HepG2 (cell line): ENCODE results near the gene KRT3. TPM values are rescaled to one million over a fixed set of nuclear protein-coding genes. Genes with fewer than 3 reads are reported as not detected.

Experiments used
- ATAD3A ChIP-seq: sonication (generic); formaldehyde crosslinking; IDR thresholded peaks from 2 replicates; pipeline ENCODE4 v1.4.0; 2020; ENCODE audit warnings: missing genetic modification reagents
- ATF2 ChIP-seq: sonication (generic); formaldehyde crosslinking; IDR thresholded peaks from 2 replicates; pipeline ENCODE4 v1.4.0; 2020; ENCODE audit warnings: missing genetic modification reagents
- CHCHD3 ChIP-seq: sonication (generic); formaldehyde crosslinking; IDR thresholded peaks from 2 replicates; pipeline ENCODE4 v1.8.0; 2022; ENCODE audit warnings: mild to moderate bottlenecking, missing genetic modification reagents, moderate library complexity
- FOXM1 ChIP-seq: sonication (generic); formaldehyde crosslinking; IDR thresholded peaks from 2 replicates; pipeline ENCODE4 v1.5.0; 2020; ENCODE audit warnings: missing genetic modification reagents
- HIVEP1 ChIP-seq: sonication (generic); formaldehyde crosslinking; IDR thresholded peaks from 2 replicates; pipeline ENCODE4 v1.4.0; 2020; ENCODE audit warnings: mild to moderate bottlenecking, missing genetic modification reagents
- MAZ ChIP-seq, 2 experiments: sonication (generic) in 1 of 2; formaldehyde crosslinking in 1 of 2; IDR thresholded peaks; 2 replicates each; pipeline versions ENCODE4 v1.5.0 to v1.6.1; 2012 to 2020; ENCODE audit warnings: low read depth in 2 of 2, mild to moderate bottlenecking in 2 of 2, borderline replicate concordance in 1 of 2, improper control_type of control experiment in 1 of 2, low read length in 1 of 2, missing genetic modification reagents in 1 of 2, moderate library complexity in 1 of 2
- MED13 ChIP-seq: sonication (generic); formaldehyde crosslinking; IDR thresholded peaks from 2 replicates; pipeline ENCODE4 v1.5.0; 2020; ENCODE audit warnings: missing genetic modification reagents
- MIER3 ChIP-seq: IDR thresholded peaks from 2 replicates; pipeline ENCODE4 v1.6.1; 2016; ENCODE audit warnings: missing compliant biosample characterization, borderline replicate concordance
- MLLT10 ChIP-seq: sonication (generic); formaldehyde crosslinking; IDR thresholded peaks from 2 replicates; pipeline ENCODE4 v1.4.0; 2020; ENCODE audit warnings: missing genetic modification reagents
- MXD1 ChIP-seq: sonication (generic); formaldehyde crosslinking; IDR thresholded peaks from 2 replicates; pipeline ENCODE4 v1.4.0; 2020; ENCODE audit warnings: mild to moderate bottlenecking, missing genetic modification reagents
- NFKB2 ChIP-seq: sonication (generic); formaldehyde crosslinking; IDR thresholded peaks from 2 replicates; pipeline ENCODE4 v1.4.0; 2020; ENCODE audit warnings: missing genetic modification reagents, borderline replicate concordance
- NR2F6 ChIP-seq, 2 experiments: IDR thresholded peaks; 2 replicates each; pipeline ENCODE4 v1.6.1; 2016; ENCODE audit warnings: antibody characterized with exemption in 1 of 2, mild to moderate bottlenecking in 1 of 2
- SP140L ChIP-seq: sonication (generic); formaldehyde crosslinking; IDR thresholded peaks from 2 replicates; pipeline ENCODE4 v1.4.0; 2020; ENCODE audit warnings: missing genetic modification reagents, borderline replicate concordance
- ZEB1 ChIP-seq: IDR thresholded peaks from 2 replicates; pipeline ENCODE4 v1.6.1; 2012; ENCODE audit warnings: mild to moderate bottlenecking, low read depth, inconsistent platforms; ENCODE audit not compliant: insufficient replicate concordance
- ZNF12 ChIP-seq: sonication (generic); formaldehyde crosslinking; IDR thresholded peaks from 2 replicates; pipeline ENCODE4 v1.5.0; 2020; ENCODE audit warnings: missing genetic modification reagents
- ZNF205 ChIP-seq: IDR thresholded peaks from 2 replicates; pipeline ENCODE4 v1.6.1; 2018; ENCODE audit warnings: missing biosample characterization, missing genetic modification reagents
- ZNF225 ChIP-seq: sonication (generic); formaldehyde crosslinking; IDR thresholded peaks from 2 replicates; pipeline ENCODE4 v1.4.0; 2020; ENCODE audit warnings: mild to moderate bottlenecking, missing genetic modification reagents
- ZNF30 ChIP-seq: sonication (generic); formaldehyde crosslinking; IDR thresholded peaks from 2 replicates; pipeline ENCODE4 v1.5.0; 2020; ENCODE audit warnings: mild to moderate bottlenecking, missing genetic modification reagents
- ZNF354B ChIP-seq: sonication (generic); formaldehyde crosslinking; IDR thresholded peaks from 2 replicates; pipeline ENCODE4 v1.8.0; 2022; ENCODE audit warnings: mild to moderate bottlenecking, missing genetic modification reagents
- ZNF616 ChIP-seq: sonication (generic); formaldehyde crosslinking; IDR thresholded peaks from 2 replicates; pipeline ENCODE4 v1.5.0; 2020; ENCODE audit warnings: low read depth, mild to moderate bottlenecking, missing genetic modification reagents
- ZNF776 ChIP-seq: sonication (generic); formaldehyde crosslinking; IDR thresholded peaks from 2 replicates; pipeline ENCODE4 v1.4.0; 2020; ENCODE audit warnings: mild to moderate bottlenecking, missing genetic modification reagents
- ZNF816 ChIP-seq: sonication (generic); formaldehyde crosslinking; IDR thresholded peaks from 2 replicates; pipeline ENCODE4 v1.8.0; 2022; ENCODE audit warnings: missing genetic modification reagents, mild to moderate bottlenecking, borderline replicate concordance
- ZSCAN29 ChIP-seq: sonication (generic); formaldehyde crosslinking; conservative IDR thresholded peaks from 2 replicates; pipeline ENCODE4 v1.4.0; 2020; ENCODE audit warnings: mild to moderate bottlenecking, missing genetic modification reagents
- ZSCAN30 ChIP-seq: sonication (generic); formaldehyde crosslinking; IDR thresholded peaks from 2 replicates; pipeline ENCODE4 v1.5.0; 2020; ENCODE audit warnings: mild to moderate bottlenecking, missing genetic modification reagents
- polyA plus RNA-seq, 8 experiments: library from polyadenylated mRNA; depleted of rRNA in 3 of 8; stranded (reverse) in 7 of 8; unstranded in 1 of 8; fragments of >200 nt; fragmentation: Illumina TruSeq in 4 of 8; extraction: Trizol in 4 of 8; gene quantifications; 2 replicates each; pipeline versions ENCODE4 v1.2.1 to v1.2.3, GENCODE V29; 2011 to 2016; ENCODE audit warnings: low read depth in 4 of 8, missing spikeins in 1 of 8, mixed read lengths in 1 of 8; ENCODE audit not compliant: insufficient read depth in 1 of 8
- total RNA-seq, 5 experiments: library from RNA; depleted of rRNA; stranded (reverse); fragments of >200 nt; fragmentation: Illumina TruSeq; extraction: Trizol; gene quantifications; 2 replicates each; pipeline ENCODE4 v1.2.3, GENCODE V29; 2016; ENCODE audit warnings: low read depth in 1 of 5
- TF ChIP-seq, protein P1 (sequence below): sonication (generic); formaldehyde crosslinking; IDR thresholded peaks from 2 replicates; pipeline ENCODE4 v1.8.0; 2022; ENCODE audit warnings: mild to moderate bottlenecking, missing genetic modification reagents, borderline replicate concordance
- TF ChIP-seq, protein P2 (sequence below): sonication (generic); formaldehyde crosslinking; IDR thresholded peaks from 2 replicates; pipeline ENCODE4 v1.5.1; 2020; ENCODE audit warnings: missing genetic modification reagents, mild to moderate bottlenecking, borderline replicate concordance

The KRT3 gene
- total and polyA plus RNA-seq, 2 of the 13 experiments (the other 11 are each of a cell fraction or from before 2014, with no cell fraction given), result not detected

GRCh38 chr12:52741375-52742195, 54.3 kb downstream of the KRT3 start (continued):
- TF ChIP-seq, protein P1, sequence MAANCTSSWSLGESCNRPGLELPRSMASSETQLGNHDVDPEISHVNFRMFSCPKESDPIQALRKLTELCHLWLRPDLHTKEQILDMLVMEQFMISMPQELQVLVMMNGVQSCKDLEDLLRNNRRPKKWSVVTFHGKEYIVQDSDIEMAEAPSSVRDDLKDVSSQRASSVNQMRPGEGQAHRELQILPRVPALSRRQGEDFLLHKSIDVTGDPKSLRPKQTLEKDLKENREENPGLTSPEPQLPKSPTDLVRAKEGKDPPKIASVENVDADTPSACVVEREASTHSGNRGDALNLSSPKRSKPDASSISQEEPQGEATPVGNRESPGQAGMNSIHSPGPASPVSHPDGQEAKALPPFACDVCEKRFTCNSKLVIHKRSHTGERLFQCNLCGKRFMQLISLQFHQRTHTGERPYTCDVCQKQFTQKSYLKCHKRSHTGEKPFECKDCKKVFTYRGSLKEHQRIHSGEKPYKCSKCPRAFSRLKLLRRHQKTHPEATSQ (CRISPR knock-in tag), result no peak
- TF ChIP-seq ZSCAN30 (CRISPR knock-in tag) (0 out of 2 replicates have a peak, but pooled peaks have one; percentile 59), ZNF225 (CRISPR knock-in tag) (no peak), ZEB1 (no peak), ZNF354B (no peak), ZNF616 (CRISPR knock-in tag) (no peak), MLLT10 (CRISPR knock-in tag) (no peak), HIVEP1 (CRISPR knock-in tag) (no peak), ZNF12 (CRISPR knock-in tag) (no peak), ZSCAN29 (CRISPR knock-in tag) (no peak), NFKB2 (CRISPR knock-in tag) (no peak; the same call in 1 of the 2 replicates), ATAD3A (CRISPR knock-in tag) (no peak), ZNF816 (CRISPR knock-in tag) (no peak), ZNF30 (no peak), MAZ (IDR thresholded peaks at IDR 0.05; ENCODE audit: borderline replicate concordance, low read depth, low read length) (no peak), MAZ (CRISPR knock-in tag; IDR thresholded peaks at IDR 0.05; ENCODE audit: low read depth) (no peak), ATF2 (CRISPR knock-in tag) (peak; percentile 33; the same call in 1 of the 2 replicates), NR2F6 (IDR thresholded peaks at IDR 0.05) (no peak), NR2F6 (CRISPR knock-in tag; IDR thresholded peaks at IDR 0.05) (no peak), ZNF776 (no peak), FOXM1 (CRISPR knock-in tag) (no peak), MED13 (CRISPR knock-in tag) (no peak), CHCHD3 (no peak), MXD1 (no peak), ZNF205 (CRISPR knock-in tag) (no peak), SP140L (CRISPR knock-in tag) (no peak), MIER3 (CRISPR knock-in tag) (no peak)
- TF ChIP-seq, protein P2, sequence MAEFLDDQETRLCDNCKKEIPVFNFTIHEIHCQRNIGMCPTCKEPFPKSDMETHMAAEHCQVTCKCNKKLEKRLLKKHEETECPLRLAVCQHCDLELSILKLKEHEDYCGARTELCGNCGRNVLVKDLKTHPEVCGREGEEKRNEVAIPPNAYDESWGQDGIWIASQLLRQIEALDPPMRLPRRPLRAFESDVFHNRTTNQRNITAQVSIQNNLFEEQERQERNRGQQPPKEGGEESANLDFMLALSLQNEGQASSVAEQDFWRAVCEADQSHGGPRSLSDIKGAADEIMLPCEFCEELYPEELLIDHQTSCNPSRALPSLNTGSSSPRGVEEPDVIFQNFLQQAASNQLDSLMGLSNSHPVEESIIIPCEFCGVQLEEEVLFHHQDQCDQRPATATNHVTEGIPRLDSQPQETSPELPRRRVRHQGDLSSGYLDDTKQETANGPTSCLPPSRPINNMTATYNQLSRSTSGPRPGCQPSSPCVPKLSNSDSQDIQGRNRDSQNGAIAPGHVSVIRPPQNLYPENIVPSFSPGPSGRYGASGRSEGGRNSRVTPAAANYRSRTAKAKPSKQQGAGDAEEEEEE, result no peak
